CD4-positive, alpha-beta T cell treated with Interleukin-21 for 1 hour (primary cell): ENCODE data around the gene ZSCAN31.
"Not testable (repeated sequence)": the region's sequence is repeated elsewhere in the genome, so short reads cannot be mapped to it uniquely, and the experiment has no call there.

Source experiments
- DNase-seq: peaks from one replicate; pipeline ENCODE4 v3.0.0-alpha.2; 2020

The ZSCAN31 gene

GRCh38 chr6:28312939-28313338 lies 23.0 kb downstream of the ZSCAN31 start:
- DNase-seq, result no peak

GRCh38 chr6:28311139-28311823 lies 24.7 kb downstream of the ZSCAN31 start:
- DNase-seq, result no peak

- not testable (repeated sequence) for DNase-seq
These were observed 29.6 kb downstream of the ZSCAN31 start for GRCh38 chr6:28306363-28306762.

- peak; percentile 18 for DNase-seq
These were observed 32.4 kb downstream of the ZSCAN31 start for GRCh38 chr6:28303570-28303969.

- no peak for DNase-seq
These were observed 39.4 kb downstream of the ZSCAN31 start for GRCh38 chr6:28296520-28297060.

GRCh38 chr6:28295326-28295725 lies 40.6 kb downstream of the ZSCAN31 start:
- DNase-seq, result no peak

- DNase-seq, result no peak
These were observed 44.4 kb downstream of the ZSCAN31 start for GRCh38 chr6:28291573-28291972.

- DNase-seq, result no peak
These were observed 53.0 kb downstream of the ZSCAN31 start for GRCh38 chr6:28282926-28283325.

- DNase-seq, result peak; percentile 41
These were observed 54.5 kb downstream of the ZSCAN31 start, which contains the start of gene PGBD1 for GRCh38 chr6:28281288-28282064. Gene PGBD1, plus strand, starts transcription at chr6:28281572. Its CDS starts 2,242 bp downstream, at chr6:28283814.

- DNase-seq, result no peak
These were observed 55.2 kb downstream of the ZSCAN31 start for GRCh38 chr6:28280595-28281287.

GRCh38 chr6:28277746-28278145 lies 58.2 kb downstream of the ZSCAN31 start:
- DNase-seq, result no peak

GRCh38 chr6:28274888-28275287 lies 61.1 kb downstream of the ZSCAN31 start:
- no peak for DNase-seq
